C1 segment of cervical spinal cord (tissue), 14 donors: ENCODE data around the gene FNDC10.
"Not testable (repeated sequence)": the region's sequence is repeated elsewhere in the genome, so short reads cannot be mapped to it uniquely, and the experiment has no call there.

Source experiments
- DNase-seq, 14 donors: peaks; one replicate each; lab custom pipeline; 2025; lab: John Stamatoyannopoulos, UW

Gene FNDC10

DNA sequence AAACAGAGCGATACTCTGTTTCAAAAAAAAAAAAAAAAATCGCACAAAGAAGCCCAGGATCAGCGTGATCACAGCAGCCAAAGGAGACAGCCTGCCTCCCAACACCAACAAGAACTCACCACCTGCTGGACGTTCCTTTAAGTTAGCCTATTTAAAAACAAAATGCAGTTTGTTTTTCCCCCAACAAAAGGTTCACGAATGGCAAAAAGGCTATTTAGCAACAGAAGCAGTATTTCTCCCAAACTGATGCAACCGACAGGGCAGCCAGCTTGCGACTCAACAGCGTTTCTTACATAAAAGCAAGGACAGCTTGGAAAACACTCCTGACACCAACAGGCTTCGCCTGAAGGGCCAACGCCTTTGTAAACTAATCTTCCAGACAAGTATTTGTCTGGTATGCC, 32.0 kb downstream of the FNDC10 start:
- DNase-seq: no peak

DNA sequence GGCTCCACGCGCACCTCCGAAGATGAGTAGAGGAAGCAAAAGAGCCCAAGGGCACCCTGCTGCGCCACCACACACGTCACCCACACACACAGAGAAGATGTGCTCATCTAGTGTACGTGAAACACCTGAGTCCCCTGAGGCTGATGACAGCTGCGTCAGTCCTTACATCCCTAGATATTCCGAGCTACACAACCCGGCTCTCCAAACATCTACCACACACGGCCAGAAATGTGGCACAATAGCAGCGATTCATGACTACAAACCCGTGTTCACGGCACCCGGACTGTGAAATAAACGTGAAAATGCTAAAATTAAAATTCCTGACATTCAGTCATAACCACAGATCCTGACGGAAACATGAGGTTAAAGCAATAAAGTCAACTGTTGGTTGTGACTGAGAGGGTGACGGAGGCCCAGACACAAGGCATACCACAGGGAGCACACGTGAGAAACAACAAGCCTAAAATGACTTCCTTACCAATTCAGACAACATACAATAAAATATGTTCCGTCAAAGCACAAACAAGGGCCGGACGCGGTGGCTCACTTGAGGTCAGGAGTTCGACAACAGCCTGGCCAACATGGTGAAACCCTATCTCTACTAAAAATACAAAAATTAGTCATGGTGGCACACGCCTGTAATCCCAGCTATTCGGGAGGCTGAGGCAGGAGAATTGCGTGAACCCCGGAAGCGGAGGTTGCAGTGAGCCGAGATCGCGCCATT, 32.6 kb downstream of the FNDC10 start:
- no peak for DNase-seq

- no peak for DNase-seq
Observed at GRCh38 chr1:1565340-1565739, 34.6 kb downstream of the FNDC10 start.

DNA sequence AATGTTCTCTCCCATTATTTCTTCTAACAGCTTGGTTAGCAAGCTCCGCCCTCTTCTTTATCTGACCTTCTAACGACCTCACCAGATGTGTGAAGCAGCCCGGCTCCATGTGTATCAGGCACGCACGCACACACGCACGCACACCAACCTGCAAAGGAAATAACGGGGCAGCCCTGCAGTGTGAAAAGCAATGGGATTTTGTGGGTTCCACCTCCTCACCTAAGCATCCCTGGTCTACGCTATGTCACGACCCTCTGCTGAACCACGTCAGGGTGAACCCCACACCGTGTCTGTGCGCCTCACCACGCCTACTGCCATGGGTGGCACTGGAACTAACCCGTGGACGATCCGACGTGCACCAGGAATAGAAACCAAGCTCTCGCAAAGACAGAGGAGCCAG, 35.7 kb downstream of the FNDC10 start:
- no peak for DNase-seq

DNA sequence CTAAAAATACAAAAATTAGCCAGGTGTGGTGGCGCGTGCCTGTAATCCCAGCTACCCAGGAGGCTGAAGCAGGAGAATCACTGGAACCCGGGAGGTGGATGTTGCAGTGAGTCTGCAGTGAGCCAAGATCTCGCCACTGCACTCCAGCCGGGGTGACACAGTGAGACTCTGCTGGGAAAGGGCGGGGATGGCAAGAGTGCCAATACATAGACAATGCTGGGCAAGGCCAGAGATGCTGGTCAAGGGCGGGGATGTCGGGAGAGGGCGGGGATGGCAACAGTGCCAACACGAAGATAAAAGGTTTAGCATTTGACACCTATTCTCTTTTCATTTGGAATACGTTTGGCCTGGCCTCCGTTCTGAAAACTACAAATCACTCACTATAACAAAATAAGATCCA, 36.2 kb downstream of the FNDC10 start:
- no peak for DNase-seq

DNA sequence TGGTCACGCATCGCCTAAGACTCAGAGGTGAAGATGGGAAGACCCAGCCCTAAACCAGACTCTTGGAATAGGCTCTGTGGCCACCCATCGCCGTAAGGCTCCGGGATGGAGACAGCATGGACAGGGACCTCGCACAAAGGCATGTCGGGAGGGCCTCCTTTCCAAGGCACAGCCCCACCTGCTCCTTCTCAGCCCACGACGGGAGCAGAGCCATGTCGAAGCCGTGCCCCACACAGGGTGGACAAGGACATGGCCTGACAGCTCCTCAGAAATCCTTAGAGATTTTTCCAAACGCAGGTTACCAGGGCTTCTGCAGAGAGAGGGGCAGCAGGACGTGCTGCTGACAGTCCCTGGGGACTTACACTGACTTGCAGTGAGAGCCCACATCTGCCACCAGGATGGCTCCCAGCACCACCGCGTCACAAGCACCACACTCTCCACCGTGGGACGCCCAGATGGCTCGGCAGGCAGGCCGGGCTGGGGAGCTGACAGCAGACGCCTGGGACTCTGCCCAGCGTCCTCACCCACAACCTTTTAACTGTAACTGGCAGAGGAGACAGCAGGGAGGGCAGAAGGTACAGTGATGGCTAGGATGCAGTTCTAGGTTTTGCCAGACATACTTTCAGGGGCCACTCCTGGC, 37.3 kb downstream of the FNDC10 start:
- DNase-seq: no peak

DNA sequence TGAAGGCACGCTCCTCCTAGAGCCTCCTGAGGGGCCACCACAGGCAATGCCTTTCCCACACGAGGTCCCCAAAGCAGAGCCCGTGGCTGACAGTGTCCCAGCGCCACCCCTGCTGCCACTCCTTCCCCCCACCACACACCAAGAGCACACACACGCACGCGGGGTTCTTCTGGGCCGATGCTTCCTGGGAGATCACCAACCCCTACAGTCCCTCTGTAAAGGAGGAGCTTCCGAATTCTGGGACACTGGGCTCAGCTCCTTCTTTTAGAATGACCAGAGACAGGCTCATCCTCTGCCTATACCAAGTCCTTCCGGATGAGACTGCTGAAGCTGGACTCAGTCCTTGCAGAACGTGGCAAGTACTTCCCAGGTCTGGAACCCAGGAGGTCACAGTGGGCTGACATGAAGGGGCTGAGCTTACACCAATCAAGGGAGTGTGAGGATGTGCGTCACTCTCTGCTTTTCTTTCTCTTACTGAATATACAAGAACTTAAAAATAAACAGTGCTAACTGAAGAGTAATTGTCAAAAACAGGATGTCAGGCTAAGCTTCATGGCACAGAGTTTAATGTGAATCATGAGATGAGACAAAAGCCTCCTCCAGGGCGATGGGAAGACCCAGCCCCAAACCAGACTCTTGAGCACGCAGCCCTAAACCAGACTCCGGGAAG, 38.0 kb downstream of the FNDC10 start:
- no peak for DNase-seq

GRCh38 chr1:1560178-1560577, 39.8 kb downstream of the FNDC10 start:
- no peak for DNase-seq

- no peak for DNase-seq
Observed at GRCh38 chr1:1559066-1559465, 40.9 kb downstream of the FNDC10 start.

- no peak for DNase-seq
Observed at GRCh38 chr1:1558591-1558990, 41.3 kb downstream of the FNDC10 start.

GRCh38 chr1:1557688-1558087, 42.2 kb downstream of the FNDC10 start:
- DNase-seq: not testable (repeated sequence)

GRCh38 chr1:1556961-1557360, 43.0 kb downstream of the FNDC10 start:
- not testable (repeated sequence) for DNase-seq

DNA sequence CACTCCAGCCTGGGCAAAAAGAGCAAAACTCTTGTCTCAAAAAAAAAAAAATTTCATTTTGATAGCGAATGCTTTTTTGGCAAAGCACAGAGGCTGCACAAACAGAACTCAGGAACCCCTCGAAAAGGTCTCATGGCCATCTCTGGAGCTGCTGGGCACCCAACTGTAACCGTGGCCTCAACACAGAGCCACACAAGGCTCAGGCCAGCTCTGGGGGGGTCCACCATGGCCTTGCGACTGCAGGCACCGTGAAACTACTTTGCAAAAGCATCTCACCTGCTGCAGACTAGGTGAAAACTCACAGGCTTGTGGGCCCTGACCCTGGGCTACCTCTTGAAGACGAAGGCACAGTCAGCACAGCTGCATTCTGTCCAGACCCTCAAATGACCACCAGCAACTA, 43.4 kb downstream of the FNDC10 start:
- DNase-seq: no peak

- peak in 1 of 14 donors; percentile 60 for DNase-seq
Observed at GRCh38 chr1:1554926-1555915, 44.7 kb downstream of the FNDC10 start.

DNA sequence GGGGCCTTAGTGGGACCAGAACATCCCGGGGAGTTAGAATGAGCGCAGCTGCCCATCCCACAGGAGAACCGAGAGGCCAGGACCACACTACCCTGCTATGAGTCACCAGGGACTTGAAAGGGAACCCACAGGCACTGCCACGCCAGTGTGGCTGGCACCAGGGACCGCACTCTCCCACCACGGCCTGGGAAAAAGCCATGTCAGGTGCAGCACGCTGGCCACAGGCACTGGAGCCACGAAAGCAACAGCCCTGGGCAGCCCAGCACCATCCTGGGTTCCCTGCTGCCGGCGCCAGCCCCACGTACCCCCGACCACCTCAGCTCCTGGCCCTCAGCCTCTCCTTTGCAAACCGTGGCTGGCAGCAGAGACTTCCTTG, 45.4 kb downstream of the FNDC10 start:
- DNase-seq: no peak

GRCh38 chr1:1553821-1554494, 46.0 kb downstream of the FNDC10 start:
- DNase-seq: no peak

DNA sequence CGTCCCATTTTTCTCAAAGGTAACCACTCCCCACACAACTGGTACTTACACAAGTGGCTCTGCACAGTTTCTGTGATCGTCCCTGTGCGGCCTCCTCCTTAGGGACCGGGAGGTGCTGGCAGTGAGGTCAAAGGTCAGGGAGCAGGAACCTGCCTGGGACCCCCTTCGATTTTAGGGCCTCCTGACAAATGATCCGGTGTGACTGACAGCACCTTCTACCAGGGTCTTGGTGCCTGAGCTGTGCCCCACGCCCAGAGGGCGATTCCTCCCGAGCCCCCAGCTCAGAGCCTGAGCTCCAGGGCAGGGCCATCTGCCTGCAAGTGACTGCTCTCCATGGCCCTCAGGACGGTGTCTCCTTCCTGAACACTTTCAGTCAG, 47.7 kb downstream of the FNDC10 start:
- no peak for DNase-seq

DNA sequence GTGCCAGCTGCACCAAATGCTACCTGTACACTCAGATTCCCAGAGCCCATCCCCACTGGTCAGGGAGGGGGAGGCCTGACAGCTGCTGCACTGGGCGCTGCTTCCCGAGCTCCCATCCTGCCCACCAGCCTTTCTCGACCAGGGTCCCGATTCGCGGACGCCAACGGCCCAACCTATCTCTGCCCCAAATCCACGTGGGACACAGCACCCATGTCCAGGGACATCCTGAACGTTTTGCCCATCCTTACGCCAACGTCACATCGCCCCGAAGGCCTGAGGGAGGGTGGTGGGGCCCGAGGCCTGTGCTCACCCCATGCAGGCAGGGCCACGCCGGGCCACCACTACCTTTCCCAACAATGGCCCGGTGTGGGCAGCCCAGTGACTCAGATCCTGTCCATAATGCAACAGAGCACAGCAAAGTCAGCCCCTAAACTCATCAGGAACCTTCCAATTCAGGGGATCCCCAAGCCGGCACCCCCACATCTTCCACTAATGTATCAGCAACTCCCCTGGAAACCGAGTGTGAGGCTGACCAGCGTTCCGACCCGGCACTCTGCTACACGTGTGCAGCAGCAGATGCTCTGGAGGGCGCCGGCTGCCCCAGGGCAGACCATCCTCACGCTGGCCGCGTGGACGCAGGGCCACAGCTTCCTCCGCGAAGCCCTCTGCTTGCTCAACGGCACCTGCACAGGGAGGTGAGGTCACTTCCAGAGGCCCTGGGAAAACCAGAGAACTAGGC, 48.2 kb downstream of the FNDC10 start:
- no peak for DNase-seq

DNA sequence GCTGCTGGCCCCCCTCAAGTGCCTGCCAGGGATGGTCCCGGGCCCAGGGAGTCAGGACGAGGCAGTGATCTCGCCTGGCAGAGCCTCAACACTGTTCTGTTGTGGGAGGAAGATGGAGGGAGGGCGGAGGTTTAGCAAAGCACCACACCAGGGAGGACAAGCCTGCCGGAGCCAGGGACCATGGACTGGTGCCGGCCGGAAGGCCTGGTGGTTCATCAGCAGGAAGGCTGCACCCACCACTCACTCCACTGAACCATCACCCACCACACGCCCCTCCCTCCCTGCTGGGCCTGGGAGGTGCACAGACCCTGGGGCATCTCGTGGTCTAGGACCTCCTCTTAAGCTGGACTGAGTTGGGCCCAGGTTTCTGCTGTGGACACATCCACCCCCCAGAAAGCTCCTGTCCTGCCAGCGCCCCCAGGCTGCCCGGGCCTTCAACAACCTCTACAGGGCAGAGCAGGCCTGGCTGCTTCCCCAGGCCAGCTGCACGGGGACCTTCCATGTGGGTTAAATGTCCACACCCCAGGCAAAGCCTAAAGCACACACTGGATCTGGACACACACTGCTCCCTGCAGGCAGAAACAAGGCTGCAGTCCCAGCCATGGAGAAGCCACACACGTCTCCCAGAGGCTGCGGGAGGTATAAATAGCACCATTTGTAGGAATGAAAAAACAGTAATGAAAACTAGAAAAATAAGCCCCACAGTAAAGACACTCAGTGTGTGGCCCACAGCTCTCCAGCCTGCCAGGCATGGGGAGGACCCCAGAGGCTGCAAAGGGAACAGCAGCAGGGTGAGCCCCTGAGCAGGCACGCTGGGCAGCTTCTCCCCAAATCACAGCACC, 49.1 kb downstream of the FNDC10 start:
- peak in 3 of 14 donors; percentile 8 to 33 (median 16) for DNase-seq

DNA sequence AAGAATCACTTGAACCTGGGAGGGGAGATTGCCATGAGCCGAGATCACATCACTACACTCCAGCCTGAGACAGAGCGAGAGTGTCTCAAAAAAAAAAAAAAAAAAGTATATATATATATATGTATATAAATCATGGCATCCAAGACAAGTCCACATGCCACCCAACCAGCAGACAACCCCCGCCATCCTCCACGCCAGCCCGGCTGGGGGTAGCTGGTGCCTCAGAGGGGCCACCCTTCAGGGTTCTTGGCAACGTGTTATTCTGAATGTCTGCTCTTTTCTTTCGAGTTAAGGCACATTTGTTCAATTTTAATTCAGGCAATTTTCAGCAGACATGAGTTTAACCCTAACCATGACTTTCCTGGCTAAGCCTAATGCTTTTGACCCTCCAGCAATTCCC, 49.8 kb downstream of the FNDC10 start:
- DNase-seq: no peak
